ENCODE data around the gene OR1J2.
A peak's percentile ranks its signal among the peaks of the same experiment; 100 is the strongest.
"Not testable (repeated sequence)": the region's sequence is repeated elsewhere in the genome, so short reads cannot be mapped to it uniquely, and the experiment has no call there.

The OR1J2 gene
- total RNA-seq, result 0 reads per million in 4 donors

GRCh38 chr9:122510502-122510901 lies at the start of gene OR1J2:
OR1J2 (plus strand) TSS chr9:122510802; CDS start chr9:122510802, 0 bp downstream.
- no peak for DNase-seq

- peak in 1 of 5 donors; percentile 21 for DNase-seq
These were observed 46.6 kb upstream of the OR1J2 start for GRCh38 chr9:122463828-122464632.

GRCh38 chr9:122464633-122465567 lies 45.7 kb upstream of the OR1J2 start:
- DNase-seq, result peak; percentile 11 to 77 (median 38)

- no peak for DNase-seq
These were observed 44.1 kb upstream of the OR1J2 start for GRCh38 chr9:122466456-122466855.

- DNase-seq, result no peak
These were observed 41.9 kb upstream of the OR1J2 start for GRCh38 chr9:122468735-122469134.

GRCh38 chr9:122474561-122474960 lies 36.0 kb upstream of the OR1J2 start:
- no peak for DNase-seq

- no peak for DNase-seq
These were observed 34.9 kb upstream of the OR1J2 start for GRCh38 chr9:122475717-122476116.

GRCh38 chr9:122477346-122477745 lies 33.3 kb upstream of the OR1J2 start:
- no peak for DNase-seq

GRCh38 chr9:122477826-122478225 lies 32.8 kb upstream of the OR1J2 start, which contains the start of gene OR1J1:
OR1J1 (minus strand) TSS chr9:122477926; CDS start chr9:122477926, 0 bp downstream.
- DNase-seq, result no peak

- no peak for DNase-seq
These were observed 31.5 kb upstream of the OR1J2 start for GRCh38 chr9:122479062-122479461.

GRCh38 chr9:122498883-122499288 lies 11.7 kb upstream of the OR1J2 start:
- peak in 1 of 5 donors; percentile 23 for DNase-seq

GRCh38 chr9:122506964-122507363 lies 3.6 kb upstream of the OR1J2 start:
- DNase-seq, result no peak

- DNase-seq, result no peak
These were observed 7.6 kb downstream of the OR1J2 start for GRCh38 chr9:122518226-122518625.

GRCh38 chr9:122518841-122519240 lies 8.2 kb downstream of the OR1J2 start, which contains the start of gene OR1J4:
OR1J4 (plus strand) TSS chr9:122519141; CDS start chr9:122519141, 0 bp downstream.
- DNase-seq, result no peak

GRCh38 chr9:122519376-122519775 lies 8.8 kb downstream of the OR1J2 start:
- DNase-seq, result no peak

GRCh38 chr9:122526602-122527001 lies 16.0 kb downstream of the OR1J2 start:
- DNase-seq, result no peak

GRCh38 chr9:122527193-122527592 lies 16.6 kb downstream of the OR1J2 start, which contains the start of gene OR1N1:
OR1N1 (minus strand) TSS chr9:122527293; CDS start chr9:122527293, 0 bp downstream.
- DNase-seq, result no peak

GRCh38 chr9:122531157-122531556 lies 20.6 kb downstream of the OR1J2 start:
- not testable (repeated sequence) for DNase-seq

GRCh38 chr9:122536134-122536533 lies 25.5 kb downstream of the OR1J2 start:
- no peak for DNase-seq

GRCh38 chr9:122537066-122537465 lies 26.5 kb downstream of the OR1J2 start:
- not testable (repeated sequence) for DNase-seq

- no peak for DNase-seq
These were observed 28.2 kb downstream of the OR1J2 start for GRCh38 chr9:122538757-122539156.

GRCh38 chr9:122546196-122546595 lies 35.6 kb downstream of the OR1J2 start:
- no peak for DNase-seq

GRCh38 chr9:122551371-122551770 lies 40.8 kb downstream of the OR1J2 start:
- no peak for DNase-seq
